ENCODE data around the gene SFXN3. TPM values are rescaled to one million over a fixed set of nuclear protein-coding genes. Genes with fewer than 3 reads are reported as not detected.
A peak's percentile ranks its signal among the peaks of the same experiment; 100 is the strongest.

The SFXN3 gene
- total and polyA plus RNA-seq, 2 of the 13 experiments (the other 11 are each of a cell fraction or from before 2014, with no cell fraction given) = 16.8 to 71.5 TPM

- TF ChIP-seq PBX3 (CRISPR knock-in tag; IDR thresholded peaks at IDR 0.05; ENCODE audit: borderline replicate concordance) = no peak
- no peak for TF ChIP-seq GTF2F1 (IDR thresholded peaks at IDR 0.05; ENCODE audit: low read length)
- no peak for TF ChIP-seq AKNA (CRISPR knock-in tag; IDR thresholded peaks at IDR 0.05; ENCODE audit: borderline replicate concordance)
- no peak for TF ChIP-seq BATF2 (CRISPR knock-in tag; IDR thresholded peaks at IDR 0.05)
- no peak for TF ChIP-seq JARID2 (CRISPR knock-in tag; IDR thresholded peaks at IDR 0.05; ENCODE audit: insufficient replicate concordance)
- no peak; the same call in none of the 2 replicates for TF ChIP-seq UBTF (CRISPR knock-in tag; IDR thresholded peaks at IDR 0.05)
- TF ChIP-seq NFKBIZ (CRISPR knock-in tag; IDR thresholded peaks at IDR 0.05) = no peak
- no peak for TF ChIP-seq SNRNP70 (IDR thresholded peaks at IDR 0.05; ENCODE audit: low read depth, low read length)
- no peak for TF ChIP-seq ZSCAN25 (CRISPR knock-in tag; IDR thresholded peaks at IDR 0.05)
- 0 out of 2 replicates have a peak, but pooled peaks have one; percentile 24 for TF ChIP-seq ZNF335 (CRISPR knock-in tag; IDR thresholded peaks at IDR 0.05)
- TF ChIP-seq TP53 (CRISPR knock-in tag; conservative IDR thresholded peaks at IDR 0.05) = no peak
- no peak for TF ChIP-seq ARNT (IDR thresholded peaks at IDR 0.05)
- no peak for TF ChIP-seq ZNF589 (CRISPR knock-in tag; conservative IDR thresholded peaks at IDR 0.05)
- no peak for TF ChIP-seq JDP2 (CRISPR knock-in tag; IDR thresholded peaks at IDR 0.05; ENCODE audit: borderline replicate concordance)
- no peak for TF ChIP-seq ELF4 (CRISPR knock-in tag; IDR thresholded peaks at IDR 0.05; ENCODE audit: borderline replicate concordance)
- no peak for TF ChIP-seq FOXM1 (CRISPR knock-in tag; IDR thresholded peaks at IDR 0.05)
- TF ChIP-seq ZNF781 (CRISPR knock-in tag; IDR thresholded peaks at IDR 0.05; ENCODE audit: borderline replicate concordance, not compliant biosample characterization) = no peak
Measured at GRCh38 chr10:101011517-101012423, 19.3 kb upstream of the SFXN3 start (continued).
